HEK293 (cell line): ENCODE data around the gene CUL1.

ENCODE experiments used
- FEZF1 ChIP-seq: fragments of 450-650 bp; formaldehyde crosslinking; IDR thresholded peaks from 2 replicates; pipeline ENCODE4 v1.5.1; 2016; ENCODE audit warnings: missing biosample characterization, missing genetic modification characterization
- GLI4 ChIP-seq: fragments of 450-650 bp; formaldehyde crosslinking; IDR thresholded peaks from 2 replicates; pipeline ENCODE4 v1.5.1; 2016; ENCODE audit warnings: missing biosample characterization, missing genetic modification characterization
- GLIS2 ChIP-seq: fragments of 450-650 bp; formaldehyde crosslinking; IDR thresholded peaks from 2 replicates; pipeline ENCODE4 v1.5.1; 2016; ENCODE audit warnings: missing biosample characterization, missing genetic modification characterization
- HOXC10 ChIP-seq: sonication (generic); formaldehyde crosslinking; IDR thresholded peaks from 2 replicates; pipeline ENCODE4 v1.8.1; 2023; ENCODE audit warnings: mild to moderate bottlenecking, missing genetic modification reagents
- IKZF3 ChIP-seq: fragments of 450-650 bp; IDR thresholded peaks from 2 replicates; pipeline ENCODE4 v1.5.0; 2018; ENCODE audit warnings: missing biosample characterization, mild to moderate bottlenecking, missing genetic modification characterization, moderate library complexity
- OSR2 ChIP-seq: fragments of 450-650 bp; formaldehyde crosslinking; IDR thresholded peaks from 2 replicates; pipeline ENCODE4 v1.5.1; 2016; ENCODE audit warnings: missing biosample characterization, missing genetic modification characterization
- PRDM6 ChIP-seq: fragments of 450-650 bp; formaldehyde crosslinking; IDR thresholded peaks from 2 replicates; pipeline ENCODE4 v1.5.1; 2017; ENCODE audit warnings: missing biosample characterization, missing genetic modification characterization
- SCRT1 ChIP-seq: fragments of 450-650 bp; formaldehyde crosslinking; IDR thresholded peaks from 2 replicates; pipeline ENCODE4 v1.5.1; 2016; ENCODE audit warnings: missing biosample characterization, missing genetic modification characterization, borderline replicate concordance
- TSHZ1 ChIP-seq: fragments of 450-650 bp; formaldehyde crosslinking; IDR thresholded peaks from 2 replicates; pipeline ENCODE4 v1.5.1; 2016; ENCODE audit warnings: missing biosample characterization, missing genetic modification characterization, borderline replicate concordance
- ZBTB17 ChIP-seq: fragments of 450-650 bp; formaldehyde crosslinking; IDR thresholded peaks from 2 replicates; pipeline ENCODE4 v1.5.1; 2016; ENCODE audit warnings: missing biosample characterization, missing genetic modification characterization
- ZNF132 ChIP-seq: fragments of 450-650 bp; formaldehyde crosslinking; IDR thresholded peaks from 2 replicates; pipeline ENCODE4 v1.5.1; 2017; ENCODE audit warnings: missing biosample characterization, missing genetic modification characterization, borderline replicate concordance
- ZNF174 ChIP-seq: fragments of 450-650 bp; formaldehyde crosslinking; IDR thresholded peaks from 2 replicates; pipeline ENCODE4 v1.5.0; 2017; ENCODE audit warnings: missing biosample characterization, mild to moderate bottlenecking, missing genetic modification characterization
- ZNF214 ChIP-seq: fragments of 450-650 bp; formaldehyde crosslinking; IDR thresholded peaks from 2 replicates; pipeline ENCODE4 v1.5.1; 2017; ENCODE audit warnings: missing biosample characterization, mild to moderate bottlenecking, missing genetic modification characterization, borderline replicate concordance
- ZNF223 ChIP-seq: fragments of 450-650 bp; formaldehyde crosslinking; IDR thresholded peaks from 2 replicates; pipeline ENCODE4 v1.5.1; 2016; ENCODE audit warnings: missing biosample characterization, missing genetic modification characterization
- ZNF26 ChIP-seq: fragments of 450-650 bp; formaldehyde crosslinking; IDR thresholded peaks from 2 replicates; pipeline ENCODE4 v1.5.1; 2016; ENCODE audit warnings: missing biosample characterization, missing genetic modification characterization
- ZNF335 ChIP-seq: fragments of 450-650 bp; formaldehyde crosslinking; conservative IDR thresholded peaks from 2 replicates; pipeline ENCODE4 v1.5.1; 2016; ENCODE audit warnings: missing biosample characterization, missing genetic modification characterization
- ZNF521 ChIP-seq: fragments of 450-650 bp; formaldehyde crosslinking; IDR thresholded peaks from 2 replicates; pipeline ENCODE4 v1.5.1; 2017; ENCODE audit warnings: missing biosample characterization, mild to moderate bottlenecking, missing genetic modification characterization
- ZNF560 ChIP-seq: fragments of 450-650 bp; formaldehyde crosslinking; IDR thresholded peaks from 2 replicates; pipeline ENCODE4 v1.5.1; 2017; ENCODE audit warnings: missing biosample characterization, missing genetic modification characterization, borderline replicate concordance
- ZNF664 ChIP-seq: fragments of 450-650 bp; formaldehyde crosslinking; IDR thresholded peaks from 2 replicates; pipeline ENCODE4 v1.5.1; 2016; ENCODE audit warnings: missing biosample characterization, missing genetic modification characterization
- ZNF704 ChIP-seq: fragments of 450-650 bp; formaldehyde crosslinking; IDR thresholded peaks from 2 replicates; pipeline ENCODE4 v1.5.1; 2016; ENCODE audit warnings: missing biosample characterization, missing genetic modification characterization
- ZNF843 ChIP-seq: fragments of 450-650 bp; formaldehyde crosslinking; IDR thresholded peaks from 2 replicates; pipeline ENCODE4 v1.5.1; 2016; ENCODE audit warnings: missing biosample characterization, missing genetic modification characterization
- TF ChIP-seq, protein P1 (sequence below): fragments of 450-650 bp; formaldehyde crosslinking; IDR thresholded peaks from 2 replicates; pipeline ENCODE4 v1.5.1; 2016; ENCODE audit warnings: missing biosample characterization, missing genetic modification characterization
- TF ChIP-seq, protein P2 (sequence below): fragments of 450-650 bp; formaldehyde crosslinking; IDR thresholded peaks from 2 replicates; pipeline ENCODE4 v1.5.1; 2016; ENCODE audit warnings: missing biosample characterization, missing genetic modification characterization
- TF ChIP-seq, protein P3 (sequence below): IDR thresholded peaks from 2 replicates; pipeline ENCODE4 v1.6.1; 2011; ENCODE audit warnings: mild to moderate bottlenecking, low read depth, low read length, borderline replicate concordance
- TF ChIP-seq, protein P4 (sequence below): fragments of 450-650 bp; formaldehyde crosslinking; IDR thresholded peaks from 2 replicates; pipeline ENCODE4 v1.5.1; 2016; ENCODE audit warnings: missing biosample characterization, missing genetic modification characterization

The CUL1 gene

DNA sequence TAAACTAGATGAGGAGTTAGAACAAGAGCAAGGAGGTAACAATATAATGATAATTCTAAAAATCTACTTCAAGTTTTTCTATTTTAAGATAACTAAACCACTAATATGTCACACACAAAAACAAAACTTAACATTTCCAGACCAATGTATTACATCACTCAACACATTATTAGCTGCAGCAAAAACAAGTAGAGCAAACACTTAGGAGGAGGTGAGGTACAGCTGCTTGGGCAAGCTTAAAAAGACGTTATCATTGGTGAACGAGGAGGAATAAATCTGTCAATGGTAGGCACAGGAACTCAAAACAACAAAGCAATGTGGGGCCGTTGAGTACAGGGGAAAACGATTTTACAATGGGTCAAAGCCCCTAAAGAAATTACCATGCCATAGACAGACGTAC is 126.6 kb downstream of the CUL1 start (continued):
- TF ChIP-seq PRDM6 (tag by site-specific recombination) (peak; percentile 91), IKZF3 (tag by site-specific recombination) (no peak), ZNF843 (tag by site-specific recombination) (0 out of 2 replicates have a peak, but pooled peaks have one; percentile 32), FEZF1 (tag by site-specific recombination) (peak; percentile 77), ZNF174 (tag by site-specific recombination) (no peak), ZNF26 (tag by site-specific recombination) (no peak), ZNF560 (no peak), ZNF704 (tag by site-specific recombination) (no peak), ZNF214 (tag by site-specific recombination) (no peak), OSR2 (tag by site-specific recombination) (peak; percentile 41; the same call in 1 of the 2 replicates), ZNF664 (tag by site-specific recombination) (no peak), GLI4 (tag by site-specific recombination) (no peak), ZNF132 (tag by site-specific recombination) (no peak), SCRT1 (tag by site-specific recombination) (no peak), GLIS2 (tag by site-specific recombination) (no peak), ZBTB17 (tag by site-specific recombination) (no peak), ZNF223 (tag by site-specific recombination) (no peak), TSHZ1 (tag by site-specific recombination) (no peak), HOXC10 (no peak), ZNF335 (tag by site-specific recombination) (no peak), ZNF521 (tag by site-specific recombination) (no peak)
- TF ChIP-seq, protein P1, sequence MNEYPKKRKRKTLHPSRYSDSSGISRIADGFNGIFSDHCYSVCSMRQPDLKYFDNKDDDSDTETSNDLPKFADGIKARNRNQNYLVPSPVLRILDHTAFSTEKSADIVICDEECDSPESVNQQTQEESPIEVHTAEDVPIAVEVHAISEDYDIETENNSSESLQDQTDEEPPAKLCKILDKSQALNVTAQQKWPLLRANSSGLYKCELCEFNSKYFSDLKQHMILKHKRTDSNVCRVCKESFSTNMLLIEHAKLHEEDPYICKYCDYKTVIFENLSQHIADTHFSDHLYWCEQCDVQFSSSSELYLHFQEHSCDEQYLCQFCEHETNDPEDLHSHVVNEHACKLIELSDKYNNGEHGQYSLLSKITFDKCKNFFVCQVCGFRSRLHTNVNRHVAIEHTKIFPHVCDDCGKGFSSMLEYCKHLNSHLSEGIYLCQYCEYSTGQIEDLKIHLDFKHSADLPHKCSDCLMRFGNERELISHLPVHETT = no peak
- TF ChIP-seq, protein P2, sequence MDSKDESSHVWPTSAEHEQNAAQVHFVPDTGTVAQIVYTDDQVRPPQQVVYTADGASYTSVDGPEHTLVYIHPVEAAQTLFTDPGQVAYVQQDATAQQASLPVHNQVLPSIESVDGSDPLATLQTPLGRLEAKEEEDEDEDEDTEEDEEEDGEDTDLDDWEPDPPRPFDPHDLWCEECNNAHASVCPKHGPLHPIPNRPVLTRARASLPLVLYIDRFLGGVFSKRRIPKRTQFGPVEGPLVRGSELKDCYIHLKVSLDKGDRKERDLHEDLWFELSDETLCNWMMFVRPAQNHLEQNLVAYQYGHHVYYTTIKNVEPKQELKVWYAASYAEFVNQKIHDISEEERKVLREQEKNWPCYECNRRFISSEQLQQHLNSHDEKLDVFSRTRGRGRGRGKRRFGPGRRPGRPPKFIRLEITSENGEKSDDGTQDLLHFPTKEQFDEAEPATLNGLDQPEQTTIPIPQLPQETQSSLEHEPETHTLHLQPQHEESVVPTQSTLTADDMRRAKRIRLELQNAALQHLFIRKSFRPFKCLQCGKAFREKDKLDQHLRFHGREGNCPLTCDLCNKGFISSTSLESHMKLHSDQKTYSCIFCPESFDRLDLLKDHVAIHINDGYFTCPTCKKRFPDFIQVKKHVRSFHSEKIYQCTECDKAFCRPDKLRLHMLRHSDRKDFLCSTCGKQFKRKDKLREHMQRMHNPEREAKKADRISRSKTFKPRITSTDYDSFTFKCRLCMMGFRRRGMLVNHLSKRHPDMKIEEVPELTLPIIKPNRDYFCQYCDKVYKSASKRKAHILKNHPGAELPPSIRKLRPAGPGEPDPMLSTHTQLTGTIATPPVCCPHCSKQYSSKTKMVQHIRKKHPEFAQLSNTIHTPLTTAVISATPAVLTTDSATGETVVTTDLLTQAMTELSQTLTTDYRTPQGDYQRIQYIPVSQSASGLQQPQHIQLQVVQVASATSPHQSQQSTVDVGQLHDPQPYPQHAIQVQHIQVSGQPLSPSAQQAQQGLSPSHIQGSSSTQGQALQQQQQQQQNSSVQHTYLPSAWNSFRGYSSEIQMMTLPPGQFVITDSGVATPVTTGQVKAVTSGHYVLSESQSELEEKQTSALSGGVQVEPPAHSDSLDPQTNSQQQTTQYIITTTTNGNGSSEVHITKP (tag by site-specific recombination) = no peak
- TF ChIP-seq, protein P3, sequence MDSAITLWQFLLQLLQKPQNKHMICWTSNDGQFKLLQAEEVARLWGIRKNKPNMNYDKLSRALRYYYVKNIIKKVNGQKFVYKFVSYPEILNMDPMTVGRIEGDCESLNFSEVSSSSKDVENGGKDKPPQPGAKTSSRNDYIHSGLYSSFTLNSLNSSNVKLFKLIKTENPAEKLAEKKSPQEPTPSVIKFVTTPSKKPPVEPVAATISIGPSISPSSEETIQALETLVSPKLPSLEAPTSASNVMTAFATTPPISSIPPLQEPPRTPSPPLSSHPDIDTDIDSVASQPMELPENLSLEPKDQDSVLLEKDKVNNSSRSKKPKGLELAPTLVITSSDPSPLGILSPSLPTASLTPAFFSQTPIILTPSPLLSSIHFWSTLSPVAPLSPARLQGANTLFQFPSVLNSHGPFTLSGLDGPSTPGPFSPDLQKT = no peak
- TF ChIP-seq, protein P4, sequence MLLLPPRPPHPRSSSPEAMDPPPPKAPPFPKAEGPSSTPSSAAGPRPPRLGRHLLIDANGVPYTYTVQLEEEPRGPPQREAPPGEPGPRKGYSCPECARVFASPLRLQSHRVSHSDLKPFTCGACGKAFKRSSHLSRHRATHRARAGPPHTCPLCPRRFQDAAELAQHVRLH (tag by site-specific recombination) = 0 out of 2 replicates have a peak, but pooled peaks have one; percentile 47
